ENCODE results near the gene CERCAM. TPM values are rescaled to one million over a fixed set of nuclear protein-coding genes. Genes with fewer than 3 reads are reported as not detected.

The CERCAM gene
- total RNA-seq (2022; extraction: Qiagen RNA extraction; ENCODE audit: low read depth): 32.5 to 38.6 TPM (median 34.2 TPM) in 5 replicates

GRCh38 chr9:128420651-128421481 is at the start of gene CERCAM:
TSS of gene CERCAM (plus strand) at chr9:128420857. CDS start at chr9:128420878, 21 bp downstream.

GRCh38 chr9:128455849-128456612 is 35.4 kb downstream of the CERCAM start, which contains the start of gene ODF2:
TSS of gene ODF2 (plus strand) at chr9:128456006. CDS start at chr9:128456092, 86 bp downstream.

Other genes with a start within 250 kb of the CERCAM start
- 69.8 to 91.7 TPM (median 80.7 TPM) in 5 replicates for gene CIZ1, start 229.3 kb upstream of the CERCAM start, total RNA-seq (2022; extraction: Qiagen RNA extraction; ENCODE audit: low read depth)
- 80.7 to 101 TPM (median 88.4 TPM) in 5 replicates for gene DNM1, start 217.5 kb upstream of the CERCAM start, total RNA-seq (2022; extraction: Qiagen RNA extraction; ENCODE audit: low read depth)
- gene GOLGA2, start 144.8 kb upstream of the CERCAM start, total RNA-seq (2022; extraction: Qiagen RNA extraction; ENCODE audit: low read depth): 37.3 to 51.1 TPM (median 46.7 TPM) in 5 replicates
- 42.0 to 55.1 TPM (median 43.8 TPM) in 5 replicates for gene SWI5, start 144.6 kb upstream of the CERCAM start, total RNA-seq (2022; extraction: Qiagen RNA extraction; ENCODE audit: low read depth)
- 38.1 to 56.2 TPM (median 47.7 TPM) in 5 replicates for gene TRUB2, start 98.4 kb upstream of the CERCAM start, total RNA-seq (2022; extraction: Qiagen RNA extraction; ENCODE audit: low read depth)
- 50.4 to 59.1 TPM (median 55.9 TPM) in 5 replicates for gene COQ4, start 98.0 kb upstream of the CERCAM start, total RNA-seq (2022; extraction: Qiagen RNA extraction; ENCODE audit: low read depth)
- 36.3 to 50.5 TPM (median 46.0 TPM) in 5 replicates for gene SLC27A4, start 80.3 kb upstream of the CERCAM start, total RNA-seq (2022; extraction: Qiagen RNA extraction; ENCODE audit: low read depth)
- 67.0 to 85.2 TPM (median 83.9 TPM) in 5 replicates for gene URM1, start 49.5 kb upstream of the CERCAM start, total RNA-seq (2022; extraction: Qiagen RNA extraction; ENCODE audit: low read depth)
- gene ODF2, start 35.1 kb downstream of the CERCAM start, total RNA-seq (2022; extraction: Qiagen RNA extraction; ENCODE audit: low read depth): 23.3 to 29.3 TPM (median 24.9 TPM) in 5 replicates
- gene GLE1, start 83.9 kb downstream of the CERCAM start, total RNA-seq (2022; extraction: Qiagen RNA extraction; ENCODE audit: low read depth): 26.8 to 30.6 TPM (median 28.7 TPM) in 5 replicates
- gene SPTAN1, start 131.7 kb downstream of the CERCAM start, total RNA-seq (2022; extraction: Qiagen RNA extraction; ENCODE audit: low read depth): 143 to 151 TPM (median 149 TPM) in 5 replicates
- 98.2 to 144 TPM (median 134 TPM) in 5 replicates for gene DYNC2I2, start 236.0 kb downstream of the CERCAM start, total RNA-seq (2022; extraction: Qiagen RNA extraction; ENCODE audit: low read depth)

Data from A549 treated with GW870086 at 1 μM for 4 hours (cell line).